ENCODE measurements around the gene PHF12.

The PHF12 gene

GRCh38 chr17:28953444-28954118, 2.3 kb upstream of the PHF12 start:
- Histone ChIP-seq H3K36me3 (ENCODE audit: control insufficient read depth, insufficient read depth, low read length) (peaks cover 3% of the 10 kb centered on the region), H3K9me3 (ENCODE audit: control insufficient read depth, low read length) (no peaks in the 10 kb centered on the region), H3K27ac (ENCODE audit: low read depth, low read length, severe bottlenecking) (no peak overlapping the region), H3K4me1 (ENCODE audit: control insufficient read depth, insufficient read depth, low read length, poor library complexity, severe bottlenecking) (no peaks in the 10 kb centered on the region), H3K4me3 (ENCODE audit: extremely low read depth, insufficient read depth, low read length, poor library complexity, severe bottlenecking) (no peak overlapping the region)
- whole genome bisulfite sequencing, 2 experiments (ENCODE audit: insufficient coverage in 2 of 2) = 37 to 63% methylated on average over 4 to 5 of the region's 5 CpGs

GRCh38 chr17:28951991-28952975, 965 bp upstream of the PHF12 start:
- Histone ChIP-seq H3K27ac (ENCODE audit: low read depth, low read length, severe bottlenecking) (peak overlapping the region; percentile 94), H3K4me3 (ENCODE audit: extremely low read depth, insufficient read depth, low read length, poor library complexity, severe bottlenecking) (peak overlapping the region; percentile 84), H3K4me1 (ENCODE audit: control insufficient read depth, insufficient read depth, low read length, poor library complexity, severe bottlenecking) (peaks cover 10% of the 10 kb centered on the region), H3K36me3 (ENCODE audit: control insufficient read depth, insufficient read depth, low read length) (peaks cover 15% of the 10 kb centered on the region), H3K9me3 (ENCODE audit: control insufficient read depth, low read length) (no peaks in the 10 kb centered on the region)
- 13% methylated on average over 25 to 34 of the region's 36 CpGs for WGBS, 2 experiments (ENCODE audit: insufficient coverage in 2 of 2)

GRCh38 chr17:28950752-28951427, 428 bp downstream of the PHF12 start:
- Histone ChIP-seq H3K4me1 (ENCODE audit: control insufficient read depth, insufficient read depth, low read length, poor library complexity, severe bottlenecking) (peaks cover 14% of the 10 kb centered on the region), H3K27ac (ENCODE audit: low read depth, low read length, severe bottlenecking) (peak overlapping the region; percentile 76), H3K36me3 (ENCODE audit: control insufficient read depth, insufficient read depth, low read length) (peaks cover 27% of the 10 kb centered on the region), H3K4me3 (ENCODE audit: extremely low read depth, insufficient read depth, low read length, poor library complexity, severe bottlenecking) (peak overlapping the region; percentile 84), H3K9me3 (ENCODE audit: control insufficient read depth, low read length) (no peaks in the 10 kb centered on the region)
- 0 to 1% methylated on average over 7 to 16 of the region's 51 CpGs for WGBS, 2 experiments (ENCODE audit: insufficient coverage in 2 of 2)

GRCh38 chr17:28950017-28950751, 1.1 kb downstream of the PHF12 start:
- H3K36me3 ChIP-seq (ENCODE audit: control insufficient read depth, insufficient read depth, low read length) = peaks cover 31% of the 10 kb centered on the region
- 0% methylated on average over 15 to 38 of the region's 43 CpGs for WGBS, 2 experiments (ENCODE audit: insufficient coverage in 2 of 2)
- H3K27ac ChIP-seq (ENCODE audit: low read depth, low read length, severe bottlenecking) = peak overlapping the region; percentile 76
- H3K9me3 ChIP-seq (ENCODE audit: control insufficient read depth, low read length) = no peaks in the 10 kb centered on the region
- peaks cover 14% of the 10 kb centered on the region for H3K4me1 ChIP-seq (ENCODE audit: control insufficient read depth, insufficient read depth, low read length, poor library complexity, severe bottlenecking)
- H3K4me3 ChIP-seq (ENCODE audit: extremely low read depth, insufficient read depth, low read length, poor library complexity, severe bottlenecking) = peak overlapping the region; percentile 84

- WGBS, 2 experiments (ENCODE audit: insufficient coverage in 2 of 2) = 0% methylated on average over 39 to 51 of the region's 61 CpGs
- H3K27ac ChIP-seq (ENCODE audit: low read depth, low read length, severe bottlenecking) = peak overlapping the region; percentile 76
- peaks cover 14% of the 10 kb centered on the region for H3K4me1 ChIP-seq (ENCODE audit: control insufficient read depth, insufficient read depth, low read length, poor library complexity, severe bottlenecking)
- peak overlapping the region; percentile 84 for H3K4me3 ChIP-seq (ENCODE audit: extremely low read depth, insufficient read depth, low read length, poor library complexity, severe bottlenecking)
- H3K9me3 ChIP-seq (ENCODE audit: control insufficient read depth, low read length) = no peaks in the 10 kb centered on the region
- peaks cover 39% of the 10 kb centered on the region for H3K36me3 ChIP-seq (ENCODE audit: control insufficient read depth, insufficient read depth, low read length)
These were observed 1.9 kb downstream of the PHF12 start for GRCh38 chr17:28949185-28950016.

- H3K4me1 ChIP-seq (ENCODE audit: control insufficient read depth, insufficient read depth, low read length, poor library complexity, severe bottlenecking) = peaks cover 14% of the 10 kb centered on the region
- WGBS, 2 experiments (ENCODE audit: insufficient coverage in 2 of 2) = 0% methylated on average over 11 to 12 of the region's 15 CpGs
- peaks cover 44% of the 10 kb centered on the region for H3K36me3 ChIP-seq (ENCODE audit: control insufficient read depth, insufficient read depth, low read length)
- H3K4me3 ChIP-seq (ENCODE audit: extremely low read depth, insufficient read depth, low read length, poor library complexity, severe bottlenecking) = peak overlapping the region; percentile 84
- H3K9me3 ChIP-seq (ENCODE audit: control insufficient read depth, low read length) = no peaks in the 10 kb centered on the region
- peak overlapping the region; percentile 76 for H3K27ac ChIP-seq (ENCODE audit: low read depth, low read length, severe bottlenecking)
These were observed 2.5 kb downstream of the PHF12 start for GRCh38 chr17:28948873-28949184.

- no CpG with 5 or more reads among the region's 4 CpGs for WGBS, 2 experiments (ENCODE audit: insufficient coverage in 2 of 2)
- Histone ChIP-seq H3K4me3 (ENCODE audit: extremely low read depth, insufficient read depth, low read length, poor library complexity, severe bottlenecking) (peak overlapping the region; percentile 84), H3K27ac (ENCODE audit: low read depth, low read length, severe bottlenecking) (no peak overlapping the region), H3K4me1 (ENCODE audit: control insufficient read depth, insufficient read depth, low read length, poor library complexity, severe bottlenecking) (peaks cover 14% of the 10 kb centered on the region), H3K36me3 (ENCODE audit: control insufficient read depth, insufficient read depth, low read length) (peaks cover 48% of the 10 kb centered on the region), H3K9me3 (ENCODE audit: control insufficient read depth, low read length) (no peaks in the 10 kb centered on the region)
These were observed 3.0 kb downstream of the PHF12 start for GRCh38 chr17:28948342-28948741.

GRCh38 chr17:28947639-28948038, 3.7 kb downstream of the PHF12 start:
- Histone ChIP-seq H3K36me3 (ENCODE audit: control insufficient read depth, insufficient read depth, low read length) (peaks cover 53% of the 10 kb centered on the region), H3K27ac (ENCODE audit: low read depth, low read length, severe bottlenecking) (no peak overlapping the region), H3K4me3 (ENCODE audit: extremely low read depth, insufficient read depth, low read length, poor library complexity, severe bottlenecking) (no peak overlapping the region), H3K9me3 (ENCODE audit: control insufficient read depth, low read length) (no peaks in the 10 kb centered on the region), H3K4me1 (ENCODE audit: control insufficient read depth, insufficient read depth, low read length, poor library complexity, severe bottlenecking) (peaks cover 14% of the 10 kb centered on the region)
- no CpG with 5 or more reads among the region's 3 CpGs for WGBS, 2 experiments (ENCODE audit: insufficient coverage in 2 of 2)

GRCh38 chr17:28946239-28946638, 5.1 kb downstream of the PHF12 start:
- peaks cover 14% of the 10 kb centered on the region for H3K4me1 ChIP-seq (ENCODE audit: control insufficient read depth, insufficient read depth, low read length, poor library complexity, severe bottlenecking)
- H3K9me3 ChIP-seq (ENCODE audit: control insufficient read depth, low read length) = no peaks in the 10 kb centered on the region
- peaks cover 62% of the 10 kb centered on the region for H3K36me3 ChIP-seq (ENCODE audit: control insufficient read depth, insufficient read depth, low read length)
- H3K4me3 ChIP-seq (ENCODE audit: extremely low read depth, insufficient read depth, low read length, poor library complexity, severe bottlenecking) = no peak overlapping the region
- 97 to 100% methylated on average over 4 of the region's 4 CpGs for WGBS, 2 experiments (ENCODE audit: insufficient coverage in 2 of 2)
- peak overlapping the region; percentile 11 for H3K27ac ChIP-seq (ENCODE audit: low read depth, low read length, severe bottlenecking)

All from mesodermal cell (in vitro differentiated cells).